GM12878 (cell line): ENCODE data around the gene OR56A5. TPM values are rescaled to one million over a fixed set of nuclear protein-coding genes. Genes with fewer than 3 reads are reported as not detected.

Experiments used
- ATAC-seq: fragments of 200-7000 bp; cut with Tn5 transposase; 3 replicates; pipeline ENCODE4 v1.9.1; 2020; ENCODE audit warnings: mild to moderate bottlenecking, moderate library complexity
- BruUV-seq: library from RNA; stranded (reverse); fragments of 400-500 nt; replicated peaks from 2 replicates; lab custom pipeline; 2021; lab: Mats Ljungman, UMichigan
- CTCF ChIA-PET: fragments of 300-600 bp; sonication (Branson Sonifier 250); formaldehyde crosslinking; extraction: SDS; loops from one replicate; lab custom pipeline; 2021; ENCODE audit warnings: inconsistent platforms; lab: Yijun Ruan, JAX
- POLR2A ChIA-PET: fragments of 350-600 bp; formaldehyde crosslinking; extraction: SDS; loops from one replicate; lab custom pipeline; 2021; ENCODE audit warnings: inconsistent platforms; lab: Charles Lee
- RAD21 ChIA-PET: fragments of 300-600 bp; sonication (Branson Sonifier 250); formaldehyde crosslinking; loops from one replicate; lab custom pipeline; 2023; ENCODE audit warnings: antibody characterized with exemption; ENCODE audit not compliant: unreplicated experiment; lab: Charles Lee
- SMC1A ChIA-PET: fragments of 300-600 bp; sonication (Branson Sonifier 250); formaldehyde crosslinking; loops from one replicate; lab custom pipeline; 2023; ENCODE audit not compliant: unreplicated experiment, uncharacterized antibody; lab: Charles Lee
- DNase-seq: peaks from one replicate; pipeline ENCODE4 v3.0.0-alpha.2; 2011; ENCODE audit warnings: low read depth, low spot score
- FAIRE-seq: peaks from 3 replicates; lab custom pipeline; 2011; peaks lifted over from hg19 to GRCh38; lab: Jason Lieb, UNC
- H2AFZ ChIP-seq: 2 replicates; pipeline ENCODE4 v1.6.0; 2011; ENCODE audit warnings: low read depth, low read length, control low read depth; ENCODE audit not compliant: control insufficient read depth
- H3K27ac ChIP-seq: 2 replicates; pipeline ENCODE4 v1.5.1; 2011; ENCODE audit warnings: control low read depth; ENCODE audit not compliant: control insufficient read depth, insufficient read depth
- H3K27me3 ChIP-seq, 2 experiments: replicated peaks in 1 of 2; 2 replicates each; pipeline versions ENCODE4 v1.6.0 to v1.6.1; 2011; ENCODE audit warnings: low read length in 1 of 2; ENCODE audit not compliant: control insufficient read depth in 2 of 2, insufficient read depth in 2 of 2
- H3K36me3 ChIP-seq, 2 experiments: 2 replicates each; pipeline ENCODE4 v1.5.1; 2011; ENCODE audit warnings: low read length in 1 of 2; ENCODE audit not compliant: control insufficient read depth in 2 of 2, insufficient read depth in 2 of 2
- H3K4me1 ChIP-seq: 2 replicates; pipeline ENCODE4 v1.6.1; 2011; ENCODE audit warnings: mild to moderate bottlenecking, low read length, moderate library complexity, mixed read lengths; ENCODE audit not compliant: control insufficient read depth, insufficient read depth
- H3K4me2 ChIP-seq: 2 replicates; pipeline ENCODE4 v1.6.0; 2011; ENCODE audit warnings: control low read depth; ENCODE audit not compliant: control insufficient read depth, insufficient read depth
- H3K4me3 ChIP-seq: fragments of 200-600 bp; sonication (generic); 2 replicates; pipeline ENCODE4 v1.5.1; 2016
- H3K79me2 ChIP-seq: 2 replicates; pipeline ENCODE4 v1.6.0; 2011; ENCODE audit warnings: low read length; ENCODE audit not compliant: control insufficient read depth, insufficient read depth
- H3K9ac ChIP-seq: 2 replicates; pipeline ENCODE4 v1.8.0; 2011; ENCODE audit warnings: low read length, control low read depth, mixed read lengths; ENCODE audit not compliant: control insufficient read depth, insufficient read depth
- H3K9me3 ChIP-seq: replicated peaks from 3 replicates; pipeline ENCODE4 v1.5.1; 2011; ENCODE audit warnings: mild to moderate bottlenecking, low read length; ENCODE audit not compliant: control insufficient read depth, insufficient read depth
- H4K20me1 ChIP-seq: 2 replicates; pipeline ENCODE4 v1.6.0; 2011; ENCODE audit not compliant: control insufficient read depth, insufficient read depth
- CEBPZ ChIP-seq: fragments of 150-350 bp; IDR thresholded peaks from 2 replicates; pipeline ENCODE4 v1.6.1; 2016; ENCODE audit warnings: low read depth, low read length
- PKNOX1 ChIP-seq: fragments of 450-650 bp; IDR thresholded peaks from 2 replicates; pipeline ENCODE4 v1.6.1; 2016; ENCODE audit warnings: mild to moderate bottlenecking
- POLR2AphosphoS5 ChIP-seq: IDR thresholded peaks from 2 replicates; pipeline ENCODE4 v1.6.1; 2011; ENCODE audit warnings: mild to moderate bottlenecking, low read length, inconsistent platforms
- ZBTB4 ChIP-seq: fragments of 450-650 bp; formaldehyde crosslinking; IDR thresholded peaks from 2 replicates; pipeline ENCODE4 v1.4.0; 2022; ENCODE audit warnings: mild to moderate bottlenecking, moderate library complexity
- WGBS: methylation state at CpG from one replicate; pipeline ENCODE4 v1.1.6; 2016; ENCODE audit warnings: low lambda C conversion rate; ENCODE audit not compliant: insufficient replicate concordance, insufficient coverage; ENCODE audit errors: missing lambda C conversion rate; 5-methylcytosine and 5-hydroxymethylcytosine counted together
- in situ Hi-C: fragments of 300-500 bp; cut with MboI; formaldehyde crosslinking; loops from 9 replicates; pipeline ENCODE4 v1.14.3; 2018; ENCODE audit warnings: mixed read lengths
- intact Hi-C: fragments of 100-400 bp; cut with micrococcal nuclease; formaldehyde crosslinking; loops from one replicate; pipeline ENCODE4 v1.14.2; 2022; ENCODE audit not compliant: unreplicated experiment
- polyA plus RNA-seq, 11 experiments: library from polyadenylated mRNA; depleted of rRNA in 4 of 11; unstranded in 6 of 11; stranded (reverse) in 5 of 11; fragments of >200 nt; fragmentation: Nextera tagmentation in 4 of 11; fragmentation: Illumina TruSeq in 1 of 11; extraction: Ambion mirVana in 4 of 11; extraction: Trizol in 1 of 11; gene quantifications; 1 replicate in 1 of 11; 2 replicates in 10 of 11; pipeline versions ENCODE4 v1.2.1 to v1.2.3, GENCODE V29; 2011 to 2016; ENCODE audit warnings: inconsistent platforms in 2 of 11, missing spikeins in 2 of 11, low read depth in 1 of 11
- total RNA-seq, 4 experiments: library from RNA; depleted of rRNA in 3 of 4; stranded (reverse); fragments of >200 nt in 3 of 4; fragmentation: Illumina TruSeq in 1 of 4; extraction: Trizol in 1 of 4; gene quantifications; 2 replicates each; pipeline versions ENCODE4 v1.2.1 to v1.2.3, GENCODE V29; 2013 to 2021

OR56A5 gene
- total and polyA plus RNA-seq, 10 of the 15 experiments (the other 5 are each of a cell fraction or from before 2014, with no cell fraction given): not detected

GRCh38 chr11:5986885-5987284, 18.6 kb upstream of the OR56A5 start, which contains the start of gene OR52L1 (continued):
- TF ChIP-seq PKNOX1 (no peak), POLR2AphosphoS5 (no peak)

GRCh38 chr11:5983443-5983842, 15.1 kb upstream of the OR56A5 start:
- intact Hi-C loops: no loop called here
- DNase-seq (no peak), ATAC-seq (no peak), FAIRE-seq (no peak)
- WGBS: 0% methylated on average over 1 of the region's 1 CpG
- RAD21 ChIA-PET: no interaction called here
- in situ Hi-C loops: no loop called here
- POLR2A ChIA-PET: no interaction called here
- SMC1A ChIA-PET: no interaction called here
- H3K4me2 ChIP-seq: no peak overlapping the region
- no TSS peak for BruUV-seq
- TF ChIP-seq CEBPZ: no peak
- TF ChIP-seq ZBTB4 (CRISPR knock-in tag): no peak
- H3K4me3 ChIP-seq: no peak overlapping the region
- no peak overlapping the region for H2AFZ ChIP-seq
- no peaks in the 10 kb centered on the region for H3K4me1 ChIP-seq
- CTCF ChIA-PET: no interaction called here
- no peaks in the 10 kb centered on the region for H3K27me3 ChIP-seq
- H3K9me3 ChIP-seq: no peaks in the 10 kb centered on the region
- H3K79me2 ChIP-seq: no peaks in the 10 kb centered on the region
- H4K20me1 ChIP-seq: no peaks in the 10 kb centered on the region
- no peak overlapping the region for H3K27ac ChIP-seq
- no peaks in the 10 kb centered on the region for H3K36me3 ChIP-seq
- no peak overlapping the region for H3K9ac ChIP-seq
